ENCODE results near the gene DNAI1. TPM values are rescaled to one million over a fixed set of nuclear protein-coding genes. Genes with fewer than 3 reads are reported as not detected.

Gene DNAI1
- total RNA-seq, 1 experiment from 2014 or later, result not detected

GRCh38 chr9:34456746-34457145, 1.9 kb upstream of the DNAI1 start:
- Histone ChIP-seq H3K36me3 (ENCODE audit: low read depth, low read length) (no peaks in the 10 kb centered on the region), H3K4me3 (ENCODE audit: low read length) (peak overlapping the region; percentile 97), H3K9me3 (ENCODE audit: low read length) (no peaks in the 10 kb centered on the region), H4K20me1 (ENCODE audit: low read length) (peaks cover 27% of the 10 kb centered on the region; the same call in 1 of the 2 replicates), H3K79me2 (ENCODE audit: low read length) (peaks cover 62% of the 10 kb centered on the region), H3K27me3 (ENCODE audit: low read length) (no peaks in the 10 kb centered on the region), H3F3A (ENCODE audit: low read length, unreplicated experiment) (no peaks in the 10 kb centered on the region), H3K4me1 (ENCODE audit: insufficient read depth, low read length) (peaks cover 17% of the 10 kb centered on the region), H3K27ac (ENCODE audit: low read length) (no peak overlapping the region), H3K9ac (ENCODE audit: low read length) (peak overlapping the region; percentile 77), H3K4me2 (ENCODE audit: low read length) (peak overlapping the region; percentile 91), H2AFZ (ENCODE audit: low read length) (no peak overlapping the region), H3K9me2 (replicated peaks; ENCODE audit: low read length) (no peaks in the 10 kb centered on the region)
- no TSS peak for BruUV-seq (replicated peaks)
- intact Hi-C loops (cut with micrococcal nuclease), result no loop called here
- ChIA-PET CTCF (no interaction called here), POLR2A (ENCODE audit: unreplicated experiment) (interaction anchor here (0.5 kb wide), 1 partner anchor 53 kb away, joined by 3 read pairs; no protein-coding TSS in a partner anchor)
- DNase-seq (no peak), ATAC-seq (no peak)
- TF ChIP-seq CTCF (conservative IDR thresholded peaks at IDR 0.05; ENCODE audit: low read depth, low read length) (no peak), EZH2phosphoT487 (IDR thresholded peaks at IDR 0.05; ENCODE audit: borderline replicate concordance, low read length) (no peak), EZH2 (IDR thresholded peaks at IDR 0.05; ENCODE audit: low read length, unreplicated experiment) (no peak)

GRCh38 chr9:34457266-34458012, 1.2 kb upstream of the DNAI1 start:
- Histone ChIP-seq H3K9ac (ENCODE audit: low read length) (peak overlapping the region; percentile 77), H3K9me3 (ENCODE audit: low read length) (no peaks in the 10 kb centered on the region), H3K27me3 (ENCODE audit: low read length) (no peaks in the 10 kb centered on the region), H2AFZ (ENCODE audit: low read length) (peak overlapping the region; percentile 66; the same call in 1 of the 2 replicates), H3F3A (ENCODE audit: low read length, unreplicated experiment) (no peaks in the 10 kb centered on the region), H3K9me2 (replicated peaks; ENCODE audit: low read length) (no peaks in the 10 kb centered on the region), H3K79me2 (ENCODE audit: low read length) (peaks cover 55% of the 10 kb centered on the region), H3K4me2 (ENCODE audit: low read length) (peak overlapping the region; percentile 91), H3K27ac (ENCODE audit: low read length) (no peak overlapping the region), H3K4me1 (ENCODE audit: insufficient read depth, low read length) (peaks cover 17% of the 10 kb centered on the region), H3K36me3 (ENCODE audit: low read depth, low read length) (no peaks in the 10 kb centered on the region), H3K4me3 (ENCODE audit: low read length) (peak overlapping the region; percentile 97), H4K20me1 (ENCODE audit: low read length) (peaks cover 27% of the 10 kb centered on the region; the same call in 1 of the 2 replicates)
- intact Hi-C loops (cut with micrococcal nuclease), result no loop called here
- POLR2A ChIA-PET (ENCODE audit: unreplicated experiment), result interaction anchor here (0.5 kb wide), 1 partner anchor 54 kb away, joined by 3 read pairs; no protein-coding TSS in a partner anchor
- peak; percentile 37 for ATAC-seq
- TF ChIP-seq EZH2 (IDR thresholded peaks at IDR 0.05; ENCODE audit: low read length, unreplicated experiment) (no peak), CTCF (conservative IDR thresholded peaks at IDR 0.05; ENCODE audit: low read depth, low read length) (no peak), EZH2phosphoT487 (IDR thresholded peaks at IDR 0.05; ENCODE audit: borderline replicate concordance, low read length) (no peak)
- DNase-seq, result peak; percentile 62
- CTCF ChIA-PET, result no interaction called here
- BruUV-seq (replicated peaks), result no TSS peak

GRCh38 chr9:34458959-34459340, 345 bp downstream of the DNAI1 start:
- no peak for TF ChIP-seq EZH2 (IDR thresholded peaks at IDR 0.05; ENCODE audit: low read length, unreplicated experiment)
- TF ChIP-seq EZH2phosphoT487 (IDR thresholded peaks at IDR 0.05; ENCODE audit: borderline replicate concordance, low read length), result no peak
- TF ChIP-seq CTCF (conservative IDR thresholded peaks at IDR 0.05; ENCODE audit: low read depth, low read length), result no peak
- no peaks in the 10 kb centered on the region for H3K27me3 ChIP-seq (ENCODE audit: low read length)
- peak overlapping the region; percentile 83 for H3K4me2 ChIP-seq (ENCODE audit: low read length)
- peak overlapping the region; percentile 82 for H2AFZ ChIP-seq (ENCODE audit: low read length)
- peaks cover 19% of the 10 kb centered on the region; the same call in 1 of the 2 replicates for H4K20me1 ChIP-seq (ENCODE audit: low read length)
- BruUV-seq (replicated peaks), result no TSS peak
- peak overlapping the region; percentile 55 for H3K4me3 ChIP-seq (ENCODE audit: low read length)
- no peak overlapping the region for H3K9ac ChIP-seq (ENCODE audit: low read length)
- peaks cover 28% of the 10 kb centered on the region for H3K4me1 ChIP-seq (ENCODE audit: insufficient read depth, low read length)
- H3K79me2 ChIP-seq (ENCODE audit: low read length), result peaks cover 40% of the 10 kb centered on the region
- intact Hi-C loops (cut with micrococcal nuclease), result no loop called here
- ATAC-seq, result no peak
- no peaks in the 10 kb centered on the region for H3K36me3 ChIP-seq (ENCODE audit: low read depth, low read length)
- DNase-seq, result no peak
- H3K9me2 ChIP-seq (replicated peaks; ENCODE audit: low read length), result no peaks in the 10 kb centered on the region
- H3K9me3 ChIP-seq (ENCODE audit: low read length), result no peaks in the 10 kb centered on the region
- H3K27ac ChIP-seq (ENCODE audit: low read length), result no peak overlapping the region
- POLR2A ChIA-PET (ENCODE audit: unreplicated experiment), result no interaction called here
- H3F3A ChIP-seq (ENCODE audit: low read length, unreplicated experiment), result no peaks in the 10 kb centered on the region
- CTCF ChIA-PET, result no interaction called here

Data from PC-3 (cell line).